Fibroblast of villous mesenchyme (primary cell): ENCODE data around the gene RTEL1. TPM values are rescaled to one million over a fixed set of nuclear protein-coding genes. Genes with fewer than 3 reads are reported as not detected.
"Not testable (repeated sequence)": the region's sequence is repeated elsewhere in the genome, so short reads cannot be mapped to it uniquely, and the experiment has no call there.

Experiments
- DNase-seq: peaks from one replicate; pipeline ENCODE4 v3.0.0-alpha.2; 2010; ENCODE audit warnings: low read depth
- H3K4me3 ChIP-seq: 2 replicates; pipeline ENCODE4 v1.5.1; 2011; ENCODE audit warnings: low read depth, mild to moderate bottlenecking, low read length
- CTCF ChIP-seq: IDR thresholded peaks from 2 replicates; pipeline ENCODE4 v1.5.1; 2012; ENCODE audit warnings: low read depth, mild to moderate bottlenecking, low read length; ENCODE audit not compliant: insufficient read depth
- total RNA-seq: library from RNA; depleted of rRNA; stranded (reverse); fragments of >200 nt; gene quantifications from 2 replicates; pipeline ENCODE4 v1.2.3, GENCODE V29; 2012

Gene RTEL1
- total RNA-seq, 1 donor: 11.7 TPM

- DNase-seq: no peak
- peak overlapping the region; percentile 63 for H3K4me3 ChIP-seq
- no peak for TF ChIP-seq CTCF
Observed at GRCh38 chr20:63653974-63654668, 4.0 kb upstream of the RTEL1 start.

DNA sequence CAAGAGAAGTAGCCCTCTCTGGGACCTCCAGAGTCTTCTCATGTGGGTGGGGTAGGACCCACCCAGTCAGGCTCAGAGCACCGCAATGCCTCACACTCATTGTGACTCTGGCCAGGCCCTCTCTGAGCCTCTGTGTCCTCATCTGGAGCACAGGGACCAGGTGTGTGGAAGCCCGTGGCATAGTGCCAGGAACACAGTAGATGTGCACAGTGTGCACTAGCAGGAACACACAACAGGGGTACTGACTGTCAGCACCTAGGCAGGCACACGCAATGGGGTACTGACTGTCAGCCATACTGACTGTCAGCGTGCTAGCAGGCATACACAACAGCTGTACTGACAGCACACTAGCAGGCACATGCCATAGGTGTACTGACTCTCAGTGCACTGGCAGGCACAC lies 2.9 kb upstream of the RTEL1 start:
- TF ChIP-seq CTCF: no peak
- no peak overlapping the region for H3K4me3 ChIP-seq
- DNase-seq: no peak

GRCh38 chr20:63656451-63656850 lies 1.7 kb upstream of the RTEL1 start:
- no peak overlapping the region for H3K4me3 ChIP-seq
- no peak for DNase-seq
- no peak for TF ChIP-seq CTCF

- no peak for TF ChIP-seq CTCF
- DNase-seq: peak; percentile 49
- peak overlapping the region; percentile 91 for H3K4me3 ChIP-seq
Observed at GRCh38 chr20:63657260-63657936, 714 bp upstream of the RTEL1 start.

DNA sequence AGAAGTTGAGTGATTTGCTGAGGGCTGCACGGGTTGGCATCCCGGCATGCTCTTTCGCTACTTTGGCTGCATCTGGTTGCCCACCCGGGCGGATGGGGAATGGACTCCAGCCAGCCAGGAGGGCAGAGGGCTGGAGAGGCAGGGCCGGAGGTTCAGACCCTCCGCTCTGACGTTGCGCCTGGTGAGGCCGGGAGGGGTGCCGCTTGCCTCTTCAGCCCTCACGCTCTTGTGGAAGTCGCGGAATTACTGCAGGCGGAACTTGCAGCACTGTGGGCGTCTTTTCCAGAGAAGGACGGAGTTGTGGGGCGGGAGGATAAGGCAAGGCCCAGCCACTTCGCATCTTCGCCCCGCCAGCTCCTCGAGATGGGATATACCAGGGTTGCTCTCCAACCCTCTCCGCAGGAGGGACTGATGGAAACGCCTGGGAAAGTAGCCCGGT lies 656 bp downstream of the RTEL1 start:
- H3K4me3 ChIP-seq: peak overlapping the region; percentile 91
- no peak for TF ChIP-seq CTCF
- DNase-seq: peak; percentile 59

GRCh38 chr20:63659370-63659769 lies 1.3 kb downstream of the RTEL1 start:
- no peak for TF ChIP-seq CTCF
- peak overlapping the region; percentile 91 for H3K4me3 ChIP-seq
- DNase-seq: no peak

DNA sequence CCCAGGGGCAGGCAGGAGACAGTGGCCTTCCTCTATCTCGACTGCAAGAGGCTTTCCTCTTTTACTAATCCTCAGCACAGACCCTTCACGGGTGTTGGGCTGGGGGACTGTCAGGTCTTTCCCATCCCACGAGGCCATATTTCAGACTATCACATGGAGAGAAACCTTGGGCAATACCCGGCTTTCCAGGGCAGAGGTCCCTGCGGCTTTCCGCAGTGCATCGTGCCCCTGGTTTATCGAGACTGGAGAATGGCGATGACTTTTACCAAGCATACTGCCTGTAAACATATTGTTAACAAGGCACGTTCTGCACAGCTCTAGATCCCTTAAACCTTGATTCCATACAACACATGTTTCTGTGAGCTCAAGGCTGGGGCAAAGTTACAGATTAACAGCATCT lies 2.1 kb downstream of the RTEL1 start:
- not testable (repeated sequence) for DNase-seq, H3K4me3 ChIP-seq
